ENCODE measurements around the gene MAPKAP1.
"Not testable (repeated sequence)": the region's sequence is repeated elsewhere in the genome, so short reads cannot be mapped to it uniquely, and the experiment has no call there.

Gene MAPKAP1

GRCh38 chr9:125600194-125600593 is 106.8 kb downstream of the MAPKAP1 start:
- DNase-seq = no peak

GRCh38 chr9:125594223-125594610 is 112.8 kb downstream of the MAPKAP1 start:
- DNase-seq = no peak

- no peak for DNase-seq
Measured at GRCh38 chr9:125593581-125594222, 113.3 kb downstream of the MAPKAP1 start.

GRCh38 chr9:125591888-125592287 is 115.1 kb downstream of the MAPKAP1 start:
- DNase-seq = no peak

- no peak for DNase-seq
Measured at GRCh38 chr9:125591245-125591644, 115.8 kb downstream of the MAPKAP1 start.

GRCh38 chr9:125589287-125589686 is 117.7 kb downstream of the MAPKAP1 start:
- DNase-seq = no peak

- DNase-seq = no peak
Measured at GRCh38 chr9:125587819-125588460, 119.1 kb downstream of the MAPKAP1 start.

- DNase-seq = no peak
Measured at GRCh38 chr9:125586172-125586511, 120.9 kb downstream of the MAPKAP1 start.

GRCh38 chr9:125585503-125586171 is 121.4 kb downstream of the MAPKAP1 start:
- DNase-seq = no peak

- DNase-seq = no peak
Measured at GRCh38 chr9:125580701-125581286, 126.2 kb downstream of the MAPKAP1 start.

GRCh38 chr9:125579030-125579932 is 127.7 kb downstream of the MAPKAP1 start:
- DNase-seq = no peak

GRCh38 chr9:125574126-125574877 is 132.7 kb downstream of the MAPKAP1 start:
- DNase-seq = no peak

- DNase-seq = not testable (repeated sequence)
Measured at GRCh38 chr9:125572461-125572860, 134.5 kb downstream of the MAPKAP1 start.

- not testable (repeated sequence) for DNase-seq
Measured at GRCh38 chr9:125571824-125572223, 135.2 kb downstream of the MAPKAP1 start.

- no peak for DNase-seq
Measured at GRCh38 chr9:125570246-125570645, 136.8 kb downstream of the MAPKAP1 start.

- no peak for DNase-seq
Measured at GRCh38 chr9:125568621-125569020, 138.4 kb downstream of the MAPKAP1 start.

- DNase-seq = not testable (repeated sequence)
Measured at GRCh38 chr9:125566051-125566450, 141.0 kb downstream of the MAPKAP1 start.

- no peak for DNase-seq
Measured at GRCh38 chr9:125565126-125565525, 141.9 kb downstream of the MAPKAP1 start.

GRCh38 chr9:125564631-125565030 is 142.4 kb downstream of the MAPKAP1 start:
- no peak for DNase-seq

GRCh38 chr9:125561509-125562148 is 145.4 kb downstream of the MAPKAP1 start:
- no peak for DNase-seq

GRCh38 chr9:125559894-125560293 is 147.1 kb downstream of the MAPKAP1 start:
- no peak for DNase-seq

GRCh38 chr9:125559194-125559593 is 147.8 kb downstream of the MAPKAP1 start:
- DNase-seq = no peak
